Vagina (tissue), 2 donors: ENCODE measurements around the gene VTCN1. TPM values are rescaled to one million over a fixed set of nuclear protein-coding genes. Genes with fewer than 3 reads are reported as not detected.

Experiments used
- DNase-seq, 2 donors: peaks; one replicate each; pipeline ENCODE4 v3.0.0-alpha.2; 2017; ENCODE audit errors: extremely low spot score in 2 of 2
- H3K27ac ChIP-seq: fragments of 200-600 bp; sonication (generic); one replicate; pipeline ENCODE4 v1.5.1; 2019
- H3K27me3 ChIP-seq: fragments of 200-600 bp; sonication (generic); one replicate; pipeline ENCODE4 v1.5.1; 2019
- H3K36me3 ChIP-seq, 2 donors: fragments of 200-600 bp; sonication (generic); one replicate each; pipeline ENCODE4 v1.5.1; 2017 to 2019
- H3K4me1 ChIP-seq: fragments of 200-600 bp; sonication (generic); one replicate; pipeline ENCODE4 v1.5.1; 2019
- H3K4me3 ChIP-seq, 2 donors: fragments of 200-600 bp; sonication (generic); 1 replicate in 1 of 2; 2 replicates in 1 of 2; pipeline ENCODE4 v1.5.1; 2016 to 2019
- H3K9me3 ChIP-seq: fragments of 200-600 bp; sonication (generic); one replicate; pipeline ENCODE4 v1.5.1; 2019
- CTCF ChIP-seq, 3 experiments: fragments of 450-650 bp in 2 of 3; fragments of 200-600 bp in 1 of 3; sonication (generic) in 1 of 3; IDR thresholded peaks; one replicate each; pipeline ENCODE4 v1.5.1; 2017 to 2019; ENCODE audit warnings: antibody characterized with exemption in 3 of 3, mild to moderate bottlenecking in 2 of 3, moderate library complexity in 2 of 3
- POLR2A ChIP-seq, 2 donors: fragments of 450-650 bp; IDR thresholded peaks; one replicate each; pipeline ENCODE4 v1.6.1; 2017; ENCODE audit warnings: antibody characterized with exemption in 2 of 2, mild to moderate bottlenecking in 2 of 2, moderate library complexity in 2 of 2
- POLR2AphosphoS5 ChIP-seq, 2 donors: sonication (generic); formaldehyde crosslinking; IDR thresholded peaks; one replicate each; pipeline ENCODE4 v1.9.0; 2017; ENCODE audit warnings: antibody characterized with exemption in 2 of 2, mild to moderate bottlenecking in 2 of 2, low read depth in 1 of 2; ENCODE audit not compliant: insufficient read depth in 1 of 2
- intact Hi-C: fragments of 100-400 bp; cut with DNase I; formaldehyde crosslinking; loops from one replicate; pipeline ENCODE4 v1.15.1; 2023
- total RNA-seq: library from RNA; depleted of rRNA; stranded (reverse); fragments of >200 nt; gene quantifications from one replicate; pipeline ENCODE4 v1.2.3, GENCODE V29; 2016

VTCN1 gene
- total RNA-seq, 1 donor from 2014 or later = not detected

DNA sequence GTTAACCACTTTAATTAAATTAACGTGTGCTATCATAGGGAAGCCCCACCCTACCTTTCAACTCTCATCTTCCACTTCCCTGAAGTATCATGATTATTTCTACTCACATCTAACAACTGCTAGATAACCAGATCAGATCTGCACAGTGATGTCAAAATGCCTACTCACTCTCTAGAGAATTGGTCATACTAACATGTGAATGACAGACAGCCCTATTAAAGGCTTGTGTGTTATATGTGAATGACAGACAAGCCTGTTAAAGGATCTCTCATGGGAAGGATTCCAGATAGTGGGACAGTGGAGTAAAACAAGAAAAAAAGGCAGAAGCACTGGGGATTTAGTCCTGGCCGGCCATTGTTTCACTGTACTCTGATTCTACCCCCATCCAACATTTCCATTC is 12.6 kb downstream of the VTCN1 start:
- TF ChIP-seq POLR2A (IDR thresholded peaks at IDR 0.05) = no peak
- no peak for TF ChIP-seq POLR2AphosphoS5 (IDR thresholded peaks at IDR 0.05; ENCODE audit: insufficient read depth in 1 of 2, low read depth in 1 of 2)
- TF ChIP-seq CTCF (IDR thresholded peaks at IDR 0.05) = no peak
- no peaks in the 10 kb centered on the region for H3K9me3 ChIP-seq
- H3K4me3 ChIP-seq = no peak overlapping the region
- H3K36me3 ChIP-seq = no peaks in the 10 kb centered on the region
- DNase-seq = no peak
- intact Hi-C loops = no loop called here
- H3K27me3 ChIP-seq = no peaks in the 10 kb centered on the region
- no peaks in the 10 kb centered on the region for H3K4me1 ChIP-seq
- no peak overlapping the region for H3K27ac ChIP-seq

DNA sequence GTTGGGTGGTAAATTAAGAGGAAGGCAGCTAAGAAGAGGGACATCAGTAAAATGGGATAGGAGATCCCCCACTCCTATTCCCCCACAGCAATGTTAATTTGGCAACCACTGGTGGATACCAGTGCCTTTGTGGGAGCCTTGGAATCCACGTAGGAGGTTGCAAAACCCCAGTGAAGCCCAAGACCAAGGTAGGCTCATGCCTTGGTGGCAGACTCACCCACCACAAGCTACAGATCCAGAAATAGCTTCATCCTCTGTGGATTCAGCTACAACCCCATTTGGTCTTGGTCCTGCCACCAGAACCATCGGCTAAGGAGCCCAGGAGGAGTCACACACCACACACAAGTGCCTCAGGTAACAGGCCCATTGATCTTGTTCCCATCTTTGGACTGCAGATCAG is 21.0 kb downstream of the VTCN1 start:
- Histone ChIP-seq H3K36me3 (no peaks in the 10 kb centered on the region), H3K9me3 (no peaks in the 10 kb centered on the region), H3K4me3 (no peak overlapping the region), H3K27me3 (no peaks in the 10 kb centered on the region), H3K4me1 (peaks cover 4% of the 10 kb centered on the region), H3K27ac (no peak overlapping the region)
- intact Hi-C loops = no loop called here
- DNase-seq = no peak
- TF ChIP-seq POLR2A (IDR thresholded peaks at IDR 0.05) (no peak), CTCF (IDR thresholded peaks at IDR 0.05) (no peak), POLR2AphosphoS5 (IDR thresholded peaks at IDR 0.05; ENCODE audit: insufficient read depth in 1 of 2, low read depth in 1 of 2) (no peak)

GRCh38 chr1:117188816-117189437 is 21.8 kb downstream of the VTCN1 start:
- intact Hi-C loops = no loop called here
- TF ChIP-seq POLR2AphosphoS5 (IDR thresholded peaks at IDR 0.05; ENCODE audit: insufficient read depth in 1 of 2, low read depth in 1 of 2) (no peak), POLR2A (IDR thresholded peaks at IDR 0.05) (no peak), CTCF (IDR thresholded peaks at IDR 0.05) (no peak)
- Histone ChIP-seq H3K36me3 (no peaks in the 10 kb centered on the region), H3K27me3 (no peaks in the 10 kb centered on the region), H3K4me1 (peaks cover 4% of the 10 kb centered on the region), H3K4me3 (no peak overlapping the region), H3K27ac (no peak overlapping the region), H3K9me3 (no peaks in the 10 kb centered on the region)
- DNase-seq = no peak

DNA sequence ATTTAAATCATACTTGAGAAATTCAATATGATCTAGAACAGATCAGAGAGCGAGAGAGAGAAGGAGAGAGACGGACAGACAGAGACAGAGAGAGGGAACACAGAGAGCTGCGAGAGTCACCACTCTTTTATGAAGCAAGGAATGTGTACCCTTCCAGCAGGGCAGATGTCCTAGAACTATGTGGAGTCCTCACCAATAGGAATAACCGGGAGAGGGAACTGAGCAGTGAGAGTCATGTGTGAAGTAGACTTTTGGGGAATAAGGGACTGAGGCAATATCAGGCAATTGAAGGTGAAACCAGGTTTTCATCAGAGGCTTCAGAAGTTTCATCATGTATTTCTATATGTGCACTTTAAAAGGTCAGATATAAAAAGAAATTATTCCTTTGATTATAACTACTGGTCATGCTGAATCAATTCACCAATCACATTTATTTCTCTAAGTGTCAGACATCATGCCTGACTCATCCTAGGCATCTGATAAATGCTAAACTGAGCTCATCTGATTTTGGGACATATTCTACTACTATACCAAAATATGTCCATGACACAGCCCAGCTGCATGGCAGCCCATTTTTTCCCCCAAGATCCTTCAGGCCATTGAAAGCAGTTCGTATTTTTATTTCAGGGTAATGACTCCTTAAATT is 22.4 kb downstream of the VTCN1 start:
- Histone ChIP-seq H3K4me3 (no peak overlapping the region), H3K36me3 (no peaks in the 10 kb centered on the region), H3K27me3 (no peaks in the 10 kb centered on the region), H3K9me3 (no peaks in the 10 kb centered on the region), H3K27ac (no peak overlapping the region), H3K4me1 (peaks cover 4% of the 10 kb centered on the region)
- no peak for TF ChIP-seq POLR2AphosphoS5 (IDR thresholded peaks at IDR 0.05; ENCODE audit: insufficient read depth in 1 of 2, low read depth in 1 of 2)
- no peak for TF ChIP-seq CTCF (IDR thresholded peaks at IDR 0.05)
- TF ChIP-seq POLR2A (IDR thresholded peaks at IDR 0.05) = no peak
- DNase-seq = no peak
- intact Hi-C loops = no loop called here

DNA sequence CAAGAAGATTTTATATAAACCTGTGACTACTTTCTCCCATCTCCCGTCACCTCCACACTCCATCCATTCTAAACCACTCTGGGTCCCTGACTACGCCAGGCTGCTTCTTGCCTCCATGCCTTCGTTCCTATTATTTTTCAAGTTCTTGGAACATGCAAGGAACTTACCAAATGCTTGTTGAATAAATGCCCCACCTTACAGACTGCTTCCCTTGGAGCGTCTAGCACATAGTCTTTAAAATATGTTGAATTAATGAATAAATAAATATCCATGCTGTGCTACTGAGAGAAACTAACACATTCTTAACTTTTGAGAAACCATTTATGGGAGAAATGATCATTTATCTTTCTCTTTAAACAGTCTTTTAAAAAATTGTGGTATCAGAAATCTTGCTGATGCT is 27.6 kb downstream of the VTCN1 start:
- Histone ChIP-seq H3K27ac (no peak overlapping the region), H3K9me3 (no peaks in the 10 kb centered on the region), H3K4me1 (peaks cover 2% of the 10 kb centered on the region), H3K4me3 (no peak overlapping the region), H3K36me3 (no peaks in the 10 kb centered on the region), H3K27me3 (no peaks in the 10 kb centered on the region)
- intact Hi-C loops = no loop called here
- TF ChIP-seq POLR2AphosphoS5 (IDR thresholded peaks at IDR 0.05; ENCODE audit: insufficient read depth in 1 of 2, low read depth in 1 of 2) (no peak), POLR2A (IDR thresholded peaks at IDR 0.05) (no peak), CTCF (IDR thresholded peaks at IDR 0.05) (no peak)
- no peak for DNase-seq
